ENCODE data around the gene UPB1. TPM values are rescaled to one million over a fixed set of nuclear protein-coding genes. Genes with fewer than 3 reads are reported as not detected.

Gene UPB1
- total RNA-seq, 4 donors from 2014 or later = 0.44 to 0.57 TPM; not detected in 2

- no peak for TF ChIP-seq CTCF (IDR thresholded peaks at IDR 0.05; ENCODE audit: low read depth)
Observed at GRCh38 chr22:24504540-24504939, 9.4 kb downstream of the UPB1 start.

DNA sequence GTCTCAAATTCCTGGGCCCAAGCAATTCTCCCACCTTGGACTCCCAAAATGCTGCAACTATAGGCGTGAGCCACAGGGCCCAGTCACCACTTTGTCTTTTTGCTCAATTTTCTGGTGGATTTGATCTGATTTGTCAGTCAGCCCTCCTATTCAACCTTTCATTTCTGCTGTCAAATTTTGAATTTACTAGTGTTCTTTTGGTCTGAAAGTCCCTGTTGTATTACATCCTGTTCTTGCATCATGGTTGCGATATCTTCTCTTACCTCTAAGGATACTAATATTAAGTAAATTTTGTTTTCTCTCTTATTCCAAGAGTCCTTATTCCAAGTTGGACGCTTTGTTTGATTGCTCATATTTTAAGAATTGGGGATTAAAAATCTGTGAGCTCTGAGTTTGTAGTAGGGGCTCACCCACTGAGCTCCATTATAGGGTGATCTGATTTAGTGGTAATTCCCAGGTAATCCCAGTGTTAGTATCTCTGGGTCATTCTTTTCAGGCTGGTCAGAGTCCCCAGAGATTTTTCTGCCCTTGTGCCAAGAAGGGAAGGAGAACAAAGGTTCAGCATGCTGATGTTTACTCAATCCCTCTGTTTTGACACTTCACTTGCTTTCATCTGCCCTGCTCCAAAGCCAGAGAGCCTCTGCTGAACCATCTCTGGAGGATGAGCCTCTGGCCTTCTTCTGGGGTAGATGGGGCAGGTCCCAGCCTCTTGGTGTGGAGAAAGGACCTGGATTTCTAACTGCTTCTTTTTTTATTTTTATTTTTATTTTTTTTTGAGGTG is 10.0 kb downstream of the UPB1 start:
- TF ChIP-seq CTCF (IDR thresholded peaks at IDR 0.05; ENCODE audit: low read depth) = no peak

- no peak for TF ChIP-seq CTCF (IDR thresholded peaks at IDR 0.05; ENCODE audit: low read depth)
Observed at GRCh38 chr22:24506802-24507438, 11.8 kb downstream of the UPB1 start.

- TF ChIP-seq CTCF (IDR thresholded peaks at IDR 0.05; ENCODE audit: low read depth) = no peak
Observed at GRCh38 chr22:24507716-24508115, 12.6 kb downstream of the UPB1 start.

- TF ChIP-seq CTCF (IDR thresholded peaks at IDR 0.05; ENCODE audit: low read depth) = no peak
Observed at GRCh38 chr22:24510637-24511625, 15.8 kb downstream of the UPB1 start.

DNA sequence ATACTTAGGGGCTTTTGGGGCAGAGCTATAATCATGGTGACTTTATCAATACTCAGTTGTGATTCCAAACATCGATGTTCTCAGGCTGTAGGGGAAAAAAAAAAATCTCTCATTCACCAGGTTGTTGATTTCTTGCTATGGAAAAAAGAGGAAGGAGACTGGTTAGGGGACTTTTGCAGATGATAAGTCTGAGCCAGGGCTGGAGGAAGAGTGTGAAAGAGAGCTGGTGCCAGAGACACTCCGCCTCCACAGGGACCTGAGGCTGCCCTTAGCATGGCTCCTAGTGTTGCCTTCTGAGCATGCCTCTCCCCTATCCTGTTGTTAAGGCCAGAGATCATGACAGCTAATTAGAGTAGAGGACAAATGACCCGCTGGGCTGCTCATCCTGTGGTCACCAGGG is 16.9 kb downstream of the UPB1 start:
- no peak for TF ChIP-seq CTCF (IDR thresholded peaks at IDR 0.05; ENCODE audit: low read depth)
